Heart left ventricle (tissue), 13 donors: Measurements from ENCODE around the gene PLAAT4.

ENCODE experiments used
- POLR2A ChIP-seq, 2 donors: fragments of 450-650 bp; IDR thresholded peaks; one replicate each; pipeline ENCODE4 v1.6.1; 2017; ENCODE audit warnings: antibody characterized with exemption in 2 of 2, mild to moderate bottlenecking in 2 of 2, moderate library complexity in 2 of 2
- TF ChIP-seq, protein P1 (sequence below), 12 donors: fragments of 200-600 bp; sonication (generic) in 4 of 12; IDR thresholded peaks; one replicate each; pipeline versions ENCODE4 v1.5.0 to v1.8.0; 2018 to 2022; ENCODE audit warnings: antibody characterized with exemption in 12 of 12, mild to moderate bottlenecking in 5 of 12
- donor health status: ischemic (EF 13 %, LVEDD 7.1; RV severe dilation, severe dysfunction).
- donor health status: DM: no; HTN: yes; CAD: no.
- donor health status: DM: no; HTN: no; CAD: no.
- donor health status: ischemic (EF 25% LVEDD 6.9; RV normal size, moderate dysfunction).
- donor health status: ischemic (EF 25% LVEDD 5.7; RV mildly dilated, moderate dysfunction).
- donor health status: ischemic (EF 35%, LVEDD 5.7; RV mildly dilated, moderate dysfunction).
- donor health status: nonischemic (EF 11% LVEDD 7.7; RV severe dilation, severe dysfunction).
- donor health status: DM: yes; HTN: yes; CAD: no.
- donor health status: PGD.
- donor health status: ischemic (EF 29% LVEDD 5.4; RV normal size, mild dysfunction).
- donor health status: nonischemic (EF 23%, LVEDD 6.1; RV moderate dilation, normal function).

DNA sequence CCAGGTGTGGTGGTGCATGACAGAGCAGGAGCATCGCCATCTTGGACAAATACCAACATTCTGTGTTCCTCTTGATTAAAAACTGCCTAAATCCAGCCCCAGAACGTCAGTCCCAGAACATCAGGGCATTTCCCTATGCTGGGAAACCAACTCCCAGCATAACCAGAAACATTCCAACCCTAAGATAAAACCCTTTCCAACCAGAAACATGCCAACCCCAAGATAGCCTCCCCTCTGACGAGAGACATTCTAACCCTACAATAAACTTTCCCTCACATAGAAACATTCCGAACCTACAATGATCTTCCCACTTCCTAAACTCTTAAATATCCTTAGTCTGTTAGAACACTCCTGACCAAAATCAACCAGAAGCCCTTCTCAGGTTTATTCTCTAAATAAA, 11.6 kb downstream of the PLAAT4 start:
- TF ChIP-seq, protein P1, sequence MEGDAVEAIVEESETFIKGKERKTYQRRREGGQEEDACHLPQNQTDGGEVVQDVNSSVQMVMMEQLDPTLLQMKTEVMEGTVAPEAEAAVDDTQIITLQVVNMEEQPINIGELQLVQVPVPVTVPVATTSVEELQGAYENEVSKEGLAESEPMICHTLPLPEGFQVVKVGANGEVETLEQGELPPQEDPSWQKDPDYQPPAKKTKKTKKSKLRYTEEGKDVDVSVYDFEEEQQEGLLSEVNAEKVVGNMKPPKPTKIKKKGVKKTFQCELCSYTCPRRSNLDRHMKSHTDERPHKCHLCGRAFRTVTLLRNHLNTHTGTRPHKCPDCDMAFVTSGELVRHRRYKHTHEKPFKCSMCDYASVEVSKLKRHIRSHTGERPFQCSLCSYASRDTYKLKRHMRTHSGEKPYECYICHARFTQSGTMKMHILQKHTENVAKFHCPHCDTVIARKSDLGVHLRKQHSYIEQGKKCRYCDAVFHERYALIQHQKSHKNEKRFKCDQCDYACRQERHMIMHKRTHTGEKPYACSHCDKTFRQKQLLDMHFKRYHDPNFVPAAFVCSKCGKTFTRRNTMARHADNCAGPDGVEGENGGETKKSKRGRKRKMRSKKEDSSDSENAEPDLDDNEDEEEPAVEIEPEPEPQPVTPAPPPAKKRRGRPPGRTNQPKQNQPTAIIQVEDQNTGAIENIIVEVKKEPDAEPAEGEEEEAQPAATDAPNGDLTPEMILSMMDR (IDR thresholded peaks at IDR 0.05): no peak
- TF ChIP-seq POLR2A (IDR thresholded peaks at IDR 0.05): no peak
